ENCODE measurements around the gene NTM.
A peak's percentile ranks its signal among the peaks of the same experiment; 100 is the strongest.

NTM gene

GRCh38 chr11:132008226-132008625 is 637.8 kb downstream of the NTM start:
- DNase-seq (ENCODE audit: low read depth) = no peak

GRCh38 chr11:132008872-132009271 is 638.5 kb downstream of the NTM start:
- DNase-seq (ENCODE audit: low read depth) = no peak

GRCh38 chr11:132020001-132020400 is 649.6 kb downstream of the NTM start:
- no peak for DNase-seq (ENCODE audit: low read depth)

- no peak for DNase-seq (ENCODE audit: low read depth)
Measured at GRCh38 chr11:132022285-132022684, 651.9 kb downstream of the NTM start.

GRCh38 chr11:132022733-132023478 is 652.5 kb downstream of the NTM start:
- DNase-seq (ENCODE audit: low read depth) = peak; percentile 37

- DNase-seq (ENCODE audit: low read depth) = peak; percentile 74
Measured at GRCh38 chr11:132024587-132025295, 654.3 kb downstream of the NTM start.

- no peak for DNase-seq (ENCODE audit: low read depth)
Measured at GRCh38 chr11:132026746-132027145, 656.3 kb downstream of the NTM start.

- DNase-seq (ENCODE audit: low read depth) = no peak
Measured at GRCh38 chr11:132028380-132029240, 658.2 kb downstream of the NTM start.

GRCh38 chr11:132030896-132031295 is 660.5 kb downstream of the NTM start:
- no peak for DNase-seq (ENCODE audit: low read depth)

- peak; percentile 65 for DNase-seq (ENCODE audit: low read depth)
Measured at GRCh38 chr11:132032555-132032954, 662.1 kb downstream of the NTM start.

GRCh38 chr11:132033051-132033450 is 662.6 kb downstream of the NTM start:
- DNase-seq (ENCODE audit: low read depth) = no peak

GRCh38 chr11:132035228-132035627 is 664.8 kb downstream of the NTM start:
- DNase-seq (ENCODE audit: low read depth) = no peak

GRCh38 chr11:132035766-132036165 is 665.4 kb downstream of the NTM start:
- no peak for DNase-seq (ENCODE audit: low read depth)

- DNase-seq (ENCODE audit: low read depth) = no peak
Measured at GRCh38 chr11:132036220-132036619, 665.8 kb downstream of the NTM start.

- no peak for DNase-seq (ENCODE audit: low read depth)
Measured at GRCh38 chr11:132036746-132037466, 666.5 kb downstream of the NTM start.

- DNase-seq (ENCODE audit: low read depth) = no peak
Measured at GRCh38 chr11:132037467-132037862, 667.0 kb downstream of the NTM start.

- DNase-seq (ENCODE audit: low read depth) = no peak
Measured at GRCh38 chr11:132037956-132038355, 667.5 kb downstream of the NTM start.

- DNase-seq (ENCODE audit: low read depth) = no peak
Measured at GRCh38 chr11:132039521-132039920, 669.1 kb downstream of the NTM start.

GRCh38 chr11:132042296-132042695 is 671.9 kb downstream of the NTM start:
- no peak for DNase-seq (ENCODE audit: low read depth)

GRCh38 chr11:132043714-132044113 is 673.3 kb downstream of the NTM start:
- no peak for DNase-seq (ENCODE audit: low read depth)

GRCh38 chr11:132045107-132045506 is 674.7 kb downstream of the NTM start:
- no peak for DNase-seq (ENCODE audit: low read depth)

- no peak for DNase-seq (ENCODE audit: low read depth)
Measured at GRCh38 chr11:132046288-132046865, 676.0 kb downstream of the NTM start.
